ENCODE results near the gene SKA3.
A peak's percentile ranks its signal among the peaks of the same experiment; 100 is the strongest.
"Not testable (repeated sequence)": the region's sequence is repeated elsewhere in the genome, so short reads cannot be mapped to it uniquely, and the experiment has no call there.

Gene SKA3

DNA sequence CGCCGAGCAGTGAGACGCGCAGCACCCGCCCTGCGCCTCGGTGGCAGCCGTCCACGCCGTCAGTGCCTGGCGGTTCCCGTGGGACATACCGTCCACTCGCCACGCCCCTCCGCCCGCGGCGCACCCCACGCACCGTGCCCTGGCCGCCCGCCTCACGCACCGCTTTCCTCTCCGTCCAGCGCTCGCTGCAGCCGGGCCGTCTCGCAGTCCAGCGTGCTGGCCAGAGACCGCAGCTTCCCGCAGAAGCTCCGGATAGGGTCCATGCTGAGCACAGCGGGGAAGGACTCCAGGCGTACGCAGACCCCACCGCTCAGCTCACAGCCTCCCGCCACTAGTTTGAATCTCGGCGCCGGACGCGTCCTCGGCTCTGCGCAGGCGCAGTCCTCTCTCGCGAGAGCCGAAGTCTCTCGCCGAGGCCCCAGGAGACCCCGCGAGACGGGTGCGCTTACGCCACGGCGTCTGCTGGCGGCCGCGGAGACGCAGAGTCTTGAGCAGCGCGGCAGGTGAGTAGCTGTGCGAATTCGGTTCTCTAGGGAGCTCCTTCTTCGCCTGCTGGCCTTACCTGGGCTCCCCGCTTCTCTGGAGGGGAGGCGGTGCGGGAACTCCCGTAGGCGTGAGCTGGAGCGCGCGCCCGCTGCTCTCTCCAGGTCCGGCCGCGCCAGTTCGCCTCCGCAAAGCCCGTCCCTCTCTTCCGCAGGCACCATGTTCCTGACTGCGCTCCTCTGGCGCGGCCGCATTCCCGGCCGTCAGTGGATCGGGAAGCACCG, at the start of gene SKA3, which contains the start of gene MRPL57:
SKA3 (minus strand) TSS at position 338 of the 767 bp plus-strand sequence; CDS start at position 263, 75 bp downstream.
MRPL57 (plus strand) TSS at position 444 of the 767 bp plus-strand sequence; CDS start at position 703, 259 bp downstream.
- DNase-seq (ENCODE audit: low read depth), result peak; percentile 90

DNA sequence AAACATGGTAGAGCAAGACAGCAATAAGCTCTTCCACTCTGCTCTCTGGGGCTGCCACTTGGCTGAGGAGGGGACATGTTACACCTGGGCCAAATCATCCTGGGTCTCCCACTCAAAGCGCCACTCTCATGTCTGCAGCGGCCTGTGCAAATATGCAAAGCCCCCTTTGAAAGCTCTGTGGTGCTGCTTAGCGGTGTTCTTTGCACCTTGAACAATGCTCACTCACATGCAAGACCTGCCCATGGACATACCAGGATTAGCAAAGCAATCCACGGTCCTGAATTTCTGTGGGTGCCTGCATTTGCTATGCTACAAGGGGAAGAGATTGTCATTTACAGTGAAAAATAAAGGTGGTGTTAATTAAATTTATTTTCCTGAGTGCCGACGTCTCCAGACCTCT, 48.7 kb upstream of the SKA3 start:
- DNase-seq (ENCODE audit: low read depth), result no peak

DNA sequence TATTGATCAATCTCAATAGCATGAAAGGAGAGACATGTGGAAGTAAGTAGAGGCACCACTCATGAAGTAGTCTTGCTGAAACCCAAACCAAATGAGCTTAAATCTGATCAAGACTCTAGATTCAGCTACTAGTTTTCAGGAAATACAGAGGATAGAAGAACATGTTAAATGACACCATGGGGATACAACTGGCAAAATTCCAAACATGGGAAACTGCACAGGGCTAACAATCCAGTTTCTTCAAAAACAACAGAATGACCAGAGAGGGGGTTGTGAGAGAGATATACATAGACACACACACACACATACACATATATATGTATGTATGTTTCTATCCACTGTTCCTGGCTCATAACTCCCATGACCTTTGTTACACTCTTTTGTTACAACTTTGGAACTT, 44.9 kb upstream of the SKA3 start:
- DNase-seq (ENCODE audit: low read depth), result no peak

DNA sequence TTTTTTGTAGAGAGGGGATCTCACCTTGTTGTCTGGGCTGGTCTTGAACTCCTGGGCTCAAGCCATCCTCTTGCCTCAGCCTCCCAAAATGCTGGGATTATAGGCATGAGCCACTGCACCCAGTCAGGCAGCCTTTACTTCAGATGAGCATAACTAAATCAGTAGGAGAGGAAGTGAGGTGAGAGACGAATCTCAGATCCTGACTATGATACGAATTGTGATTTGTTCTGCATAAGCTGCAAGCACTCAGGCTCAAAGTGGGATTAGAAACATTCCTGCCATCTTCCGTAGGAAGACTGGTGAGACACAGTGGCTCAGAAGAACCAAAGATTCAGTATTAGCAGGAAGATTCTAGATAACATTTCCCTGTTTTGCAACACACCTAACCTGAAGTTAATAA, 43.4 kb upstream of the SKA3 start:
- not testable (repeated sequence) for DNase-seq (ENCODE audit: low read depth)

DNA sequence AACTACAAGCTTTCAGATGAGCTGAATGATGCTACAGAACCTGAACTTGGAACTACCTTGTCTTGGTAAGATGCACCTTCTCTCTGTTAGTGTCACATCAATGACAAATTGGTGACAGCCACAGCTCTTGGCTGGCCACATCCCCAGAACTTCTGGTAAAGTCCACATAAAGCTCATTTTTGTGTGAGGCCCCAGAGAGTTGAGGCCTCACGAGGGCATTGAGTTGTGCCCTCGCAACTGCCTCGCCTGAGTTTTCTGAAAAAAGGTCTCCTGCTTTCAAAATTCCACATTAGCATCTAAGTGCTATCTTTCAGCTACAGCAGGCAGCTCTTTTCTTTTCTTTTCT, 42.7 kb upstream of the SKA3 start:
- DNase-seq (ENCODE audit: low read depth), result no peak

DNA sequence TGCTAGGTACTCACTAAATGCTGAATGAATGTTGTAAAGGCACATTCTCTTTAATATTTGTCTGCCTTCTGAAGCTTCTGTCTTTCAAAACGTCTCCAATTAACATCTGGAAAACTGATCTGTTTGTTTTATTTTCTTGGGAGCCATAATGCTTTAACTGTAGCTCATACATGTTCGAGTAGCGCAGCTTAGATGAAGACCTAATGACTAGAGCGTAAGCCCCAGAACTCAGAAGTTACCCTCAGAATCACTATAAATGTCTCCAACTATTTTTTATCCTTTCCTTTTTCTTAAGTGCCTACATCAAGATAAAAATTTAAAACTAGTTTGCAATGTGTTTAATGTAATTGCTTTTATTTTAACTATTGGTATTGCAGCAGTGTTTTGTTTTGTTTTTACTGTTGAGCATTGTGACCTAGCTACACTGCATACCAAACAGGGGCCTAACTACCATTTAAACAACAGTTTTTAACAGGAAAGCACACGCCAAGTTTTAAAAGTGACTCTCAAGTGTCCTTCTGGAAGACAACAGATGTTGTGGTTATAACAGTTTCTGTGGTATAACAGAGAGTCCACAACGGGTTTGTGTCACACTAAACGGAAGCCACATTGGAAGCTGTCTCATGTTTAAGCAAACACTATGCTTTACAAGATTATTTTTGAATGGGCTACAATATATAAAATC, 42.1 kb upstream of the SKA3 start:
- no peak for DNase-seq (ENCODE audit: low read depth)

DNA sequence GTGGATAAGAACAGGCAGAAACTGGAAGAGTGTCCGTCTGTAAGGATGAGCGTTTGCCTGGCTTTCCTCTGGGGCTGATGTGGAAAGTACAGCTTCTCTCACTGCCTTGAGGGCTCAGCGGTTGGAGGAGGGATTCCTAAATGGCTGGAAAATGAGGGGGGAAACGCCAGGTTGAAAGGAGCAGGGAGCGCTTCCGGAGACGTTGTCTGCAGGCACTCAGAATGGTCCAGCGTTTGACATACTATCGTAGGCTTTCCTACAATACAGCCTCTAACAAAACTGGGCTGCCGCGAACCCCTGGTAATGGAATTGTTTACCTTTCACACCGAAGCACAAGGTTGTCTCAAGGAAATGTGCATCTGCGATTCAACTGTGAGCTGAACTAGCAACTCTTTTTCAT, 40.0 kb upstream of the SKA3 start:
- DNase-seq (ENCODE audit: low read depth), result no peak

DNA sequence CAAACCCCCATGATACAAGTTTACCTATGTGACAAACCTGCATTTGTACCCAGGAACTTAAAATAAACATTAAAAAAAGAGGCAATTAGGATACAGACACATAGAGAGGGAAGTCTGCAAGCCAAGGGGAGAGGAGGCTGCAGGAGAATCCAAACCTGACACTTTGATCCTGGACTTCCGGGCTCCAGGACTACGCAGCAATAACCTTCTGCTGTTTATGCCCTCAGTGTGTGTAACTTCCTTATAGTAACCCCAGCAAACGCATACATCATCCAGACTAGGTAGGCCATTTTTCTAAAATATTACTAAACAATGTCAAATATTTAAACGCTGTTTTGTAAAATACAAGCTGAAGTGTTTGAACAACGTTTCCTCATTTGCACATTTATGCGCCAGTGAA, 39.1 kb upstream of the SKA3 start:
- not testable (repeated sequence) for DNase-seq (ENCODE audit: low read depth)

DNA sequence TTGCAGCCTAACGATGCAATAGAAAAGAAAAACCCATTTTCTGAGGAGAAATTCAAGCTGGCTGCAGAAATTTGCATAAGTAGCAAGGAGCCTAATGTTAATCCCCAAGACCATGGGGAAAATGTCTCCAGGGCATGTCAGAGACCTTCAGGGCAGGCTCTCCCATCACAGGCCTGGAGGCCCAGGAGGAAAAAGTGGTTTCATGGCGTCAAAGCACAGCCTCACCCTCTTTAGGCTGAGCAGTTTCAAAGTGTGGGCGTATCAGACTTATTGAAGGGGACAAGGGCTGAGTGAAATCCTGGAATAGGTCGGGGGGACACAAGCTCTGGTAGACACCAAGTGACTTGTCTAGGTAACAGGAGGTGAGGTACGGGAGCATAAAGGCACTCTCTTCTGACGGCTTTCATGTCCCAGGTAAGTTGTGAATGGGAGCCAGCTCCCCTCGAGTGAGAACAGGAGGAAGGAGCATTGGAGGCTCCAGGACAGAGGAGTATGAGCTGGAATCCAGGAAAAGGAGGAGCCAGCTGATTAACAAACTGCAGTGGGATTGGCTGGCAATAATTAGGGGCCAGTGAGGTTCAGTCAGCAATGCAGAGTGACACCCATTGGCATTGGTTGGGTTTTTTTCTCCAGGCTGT, 35.9 kb upstream of the SKA3 start:
- no peak for DNase-seq (ENCODE audit: low read depth)

DNA sequence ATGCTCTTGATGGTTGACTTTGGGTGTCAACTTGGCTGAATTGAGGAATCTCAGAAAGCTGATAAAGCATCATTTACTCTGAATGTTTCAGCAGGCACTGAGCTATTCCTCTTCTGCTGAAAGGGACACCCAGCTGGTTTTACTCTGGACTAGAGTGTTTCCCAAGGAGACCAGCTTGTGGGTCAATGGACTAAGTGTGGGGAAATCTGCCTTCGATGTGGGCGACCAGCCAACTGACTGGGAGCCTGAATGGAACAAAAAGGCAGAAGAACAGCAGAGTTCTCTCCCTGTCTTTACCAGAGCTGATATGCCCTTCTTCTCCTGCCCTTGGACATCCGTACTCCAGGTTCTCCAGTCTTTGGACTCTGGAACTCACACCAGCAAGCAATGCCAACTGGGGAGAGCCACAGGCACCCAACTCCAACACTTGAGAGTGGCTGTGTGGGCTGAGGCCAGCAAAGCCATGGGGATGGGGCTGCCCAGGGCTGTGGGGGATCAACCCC, 32.4 kb upstream of the SKA3 start:
- no peak for DNase-seq (ENCODE audit: low read depth)

DNA sequence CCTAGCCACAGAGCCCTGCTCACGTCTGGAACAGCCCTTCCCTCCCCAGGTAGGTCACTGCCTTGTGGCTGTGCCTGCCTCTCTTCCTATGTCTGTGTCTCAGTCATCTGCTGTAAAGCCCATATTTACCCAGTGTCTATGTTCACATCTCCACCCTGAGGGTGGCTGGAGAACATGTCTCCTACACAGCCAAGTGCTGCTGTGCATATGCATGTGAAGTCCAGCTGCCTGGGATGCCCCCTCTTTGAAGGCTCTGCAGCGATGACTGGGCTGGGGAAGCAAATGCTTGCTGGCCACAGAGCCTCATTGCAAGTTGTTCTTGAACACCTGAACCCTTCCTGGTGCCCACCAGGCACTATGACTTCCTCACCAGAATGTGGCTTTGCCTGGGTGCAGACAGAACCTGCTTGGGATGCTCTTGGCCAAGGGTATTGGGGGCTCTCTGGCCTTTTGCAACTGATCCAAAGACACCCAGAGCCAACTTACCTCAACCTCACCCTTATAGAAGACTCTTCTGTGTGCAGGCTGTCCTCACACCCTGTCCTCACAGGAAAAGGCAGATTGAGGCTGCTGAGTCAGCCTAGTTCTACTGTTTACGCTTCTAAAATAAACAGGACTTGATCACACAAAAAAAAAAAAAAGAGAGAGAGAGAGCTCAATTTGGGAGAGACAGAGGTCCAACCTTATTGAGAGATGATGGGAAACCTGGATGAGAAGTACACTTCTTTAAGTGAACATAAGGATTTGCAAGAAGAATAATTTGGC, 26.6 kb upstream of the SKA3 start:
- no peak for DNase-seq (ENCODE audit: low read depth)

DNA sequence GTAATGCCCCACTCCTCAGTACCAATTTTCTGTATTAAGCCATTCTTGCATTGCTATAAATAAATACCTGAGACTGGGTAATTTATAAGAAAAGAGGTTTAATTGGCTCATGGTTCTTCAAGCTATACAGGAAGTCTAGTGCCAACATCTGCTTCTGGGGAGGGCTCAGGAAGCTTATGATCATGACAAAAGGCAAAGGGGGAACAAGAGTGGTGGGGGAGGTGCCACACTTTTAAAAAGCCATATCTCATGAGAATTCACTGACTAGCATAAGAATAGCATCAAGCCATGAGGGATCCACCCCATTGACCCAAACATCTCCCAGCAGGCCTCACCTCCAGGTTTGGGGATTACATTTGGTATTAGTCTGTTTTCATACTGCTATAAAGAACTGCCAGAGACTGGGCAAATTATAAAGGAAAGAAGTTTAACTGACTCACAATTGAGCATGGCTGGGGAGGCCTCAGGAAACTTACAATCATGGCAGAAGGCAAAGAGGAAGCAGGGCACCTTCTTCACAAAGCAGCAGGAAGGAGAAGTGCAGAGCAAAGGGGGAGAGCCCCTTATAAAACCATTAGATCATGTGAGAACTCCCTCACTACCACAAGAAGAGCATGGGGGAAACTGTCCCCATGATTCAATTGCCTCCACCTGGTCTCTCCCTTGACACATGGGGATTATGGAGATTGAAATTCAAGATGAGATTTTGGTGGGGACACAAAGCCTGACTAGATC, 25.3 kb upstream of the SKA3 start:
- not testable (repeated sequence) for DNase-seq (ENCODE audit: low read depth)

DNA sequence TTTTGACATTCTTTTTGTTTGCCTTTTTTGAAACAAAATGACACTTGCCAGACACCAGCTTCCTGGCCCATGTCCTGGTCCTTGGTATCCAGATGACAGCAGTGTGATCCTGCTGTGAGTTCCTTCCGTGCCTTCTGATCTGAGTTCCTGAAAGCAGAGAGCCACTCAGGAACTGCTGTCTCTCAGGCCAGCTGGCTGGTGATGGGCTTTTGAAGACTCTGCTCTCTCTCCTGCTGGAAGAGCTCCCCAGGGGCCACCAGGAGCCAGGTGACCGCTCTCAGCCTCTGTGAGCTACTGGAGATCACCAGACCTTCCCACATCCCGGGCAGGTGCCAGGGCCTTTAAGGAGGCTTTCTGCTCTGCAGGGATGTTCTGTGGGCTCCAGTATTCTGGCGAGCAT, 22.0 kb upstream of the SKA3 start:
- not testable (repeated sequence) for DNase-seq (ENCODE audit: low read depth)

DNA sequence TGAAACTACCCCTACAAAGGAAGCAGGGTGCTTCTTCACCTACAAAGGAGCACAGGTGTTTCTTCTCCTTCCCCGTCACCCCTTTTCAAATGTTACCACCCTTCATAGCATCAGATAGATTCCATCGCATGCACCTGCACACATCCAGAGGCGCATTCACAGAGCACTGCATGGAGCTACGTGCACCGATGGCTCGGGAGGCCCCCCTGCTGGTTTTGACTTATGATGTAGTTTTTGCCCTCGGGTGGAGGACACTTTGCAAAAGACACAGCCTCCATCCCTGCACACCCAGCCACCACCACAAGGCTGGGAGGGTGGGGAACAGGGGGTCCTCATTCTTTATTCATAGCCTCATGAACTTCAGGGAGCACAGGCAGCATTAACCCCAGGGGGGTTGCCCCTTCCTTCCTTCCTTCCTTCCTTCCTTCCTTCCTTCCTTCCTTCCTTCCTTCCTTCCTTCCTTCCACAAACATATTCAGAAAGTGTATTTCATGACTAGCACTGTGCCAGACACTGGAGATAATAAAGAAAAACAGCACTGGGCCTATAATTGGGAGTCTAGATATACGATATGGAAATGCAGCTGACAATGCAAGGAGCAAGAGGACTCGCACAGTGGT, 21.4 kb upstream of the SKA3 start:
- DNase-seq (ENCODE audit: low read depth), result not testable (repeated sequence)

DNA sequence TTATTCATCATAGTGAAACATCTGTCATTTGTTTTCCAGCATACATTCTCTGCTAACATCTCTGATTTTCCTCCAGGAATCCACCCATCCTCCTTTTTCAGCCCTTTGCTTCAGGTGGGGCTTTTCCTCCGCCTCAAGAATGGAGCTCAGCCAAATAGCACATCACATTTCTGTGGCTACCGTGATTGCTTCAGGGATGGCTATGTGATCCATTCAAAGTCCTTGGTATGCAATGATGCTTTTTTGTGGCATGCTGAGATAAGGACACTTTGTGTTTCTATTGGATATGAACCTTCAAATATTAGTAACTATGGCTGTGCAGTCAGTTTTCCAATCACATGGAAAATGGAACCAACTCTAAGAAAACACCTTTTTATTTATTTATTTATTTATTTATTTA, 18.4 kb upstream of the SKA3 start:
- not testable (repeated sequence) for DNase-seq (ENCODE audit: low read depth)

DNA sequence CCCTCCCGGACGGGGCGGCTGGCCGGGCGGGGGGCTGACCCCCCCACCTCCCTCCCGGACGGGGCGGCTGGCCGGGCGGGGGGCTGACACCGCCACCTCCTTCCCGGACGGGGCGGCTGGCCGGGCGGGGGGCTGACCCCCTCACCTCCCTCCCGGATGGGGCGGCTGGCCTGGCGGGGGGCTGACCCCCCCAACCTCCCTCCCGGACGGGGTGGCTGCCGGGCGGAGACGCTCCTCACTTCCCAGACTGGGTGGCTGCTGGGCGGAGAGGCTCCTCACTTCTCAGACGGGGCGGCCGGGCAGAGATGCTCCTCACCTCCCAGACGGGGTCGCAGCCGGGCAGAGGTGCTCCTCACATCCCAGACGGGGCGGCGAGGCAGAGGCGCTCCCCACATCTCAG, 10.1 kb upstream of the SKA3 start:
- not testable (repeated sequence) for DNase-seq (ENCODE audit: low read depth)

DNA sequence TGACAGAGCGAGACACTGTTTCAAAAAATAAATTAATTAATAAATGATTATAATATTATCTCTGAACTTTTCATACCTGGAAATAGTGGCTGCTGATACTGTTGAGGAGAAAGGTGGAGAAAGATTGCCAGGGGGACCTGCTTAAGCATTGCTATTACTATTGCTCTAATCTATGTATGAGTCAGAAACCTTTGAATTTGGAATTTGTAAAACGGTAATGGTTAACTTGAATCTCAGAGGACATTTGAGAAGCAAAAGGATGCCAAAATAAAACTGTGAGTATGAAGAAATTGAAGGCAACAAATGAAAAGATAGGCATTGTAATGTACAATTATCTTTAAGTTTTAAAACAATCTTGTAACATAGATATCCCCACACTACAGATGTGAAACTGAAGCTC, 5.3 kb upstream of the SKA3 start:
- no peak for DNase-seq (ENCODE audit: low read depth)

DNA sequence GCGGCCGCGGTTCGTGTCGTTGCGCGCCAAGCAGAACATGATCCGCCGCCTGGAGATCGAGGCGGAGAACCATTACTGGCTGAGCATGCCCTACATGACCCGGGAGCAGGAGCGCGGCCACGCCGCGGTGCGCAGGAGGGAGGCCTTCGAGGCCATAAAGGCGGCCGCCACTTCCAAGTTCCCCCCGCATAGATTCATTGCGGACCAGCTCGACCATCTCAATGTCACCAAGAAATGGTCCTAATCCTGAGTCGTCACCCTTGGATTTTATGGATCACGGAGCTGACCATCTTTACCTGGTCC, 581 bp upstream of the SKA3 start:
- DNase-seq (ENCODE audit: low read depth), result no peak

DNA sequence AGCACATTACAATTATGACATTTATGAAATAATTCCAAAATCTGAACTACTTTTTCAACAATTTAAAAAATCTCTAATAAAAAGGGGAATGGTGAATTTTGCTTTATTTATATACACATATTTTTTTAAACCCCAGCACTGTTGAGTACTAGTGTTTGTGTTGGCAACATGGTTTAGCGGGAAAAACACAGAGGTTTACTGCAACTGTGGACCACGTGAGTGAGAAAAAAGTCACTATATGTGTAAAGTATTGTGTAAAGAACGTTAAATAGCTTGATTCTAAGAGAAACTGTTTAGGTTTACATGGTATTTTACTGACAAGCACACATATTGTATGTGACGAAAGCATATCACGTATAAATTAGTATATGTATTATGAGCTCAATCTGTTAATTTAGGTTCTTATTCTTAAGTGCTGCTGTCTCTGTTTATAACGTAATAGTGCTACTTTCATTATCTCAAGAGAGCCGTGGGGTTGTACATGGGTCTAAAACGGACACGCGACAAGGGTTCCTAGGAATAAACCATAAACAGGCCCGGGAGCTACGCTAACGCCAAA, 617 bp downstream of the SKA3 start:
- DNase-seq (ENCODE audit: low read depth), result no peak

DNA sequence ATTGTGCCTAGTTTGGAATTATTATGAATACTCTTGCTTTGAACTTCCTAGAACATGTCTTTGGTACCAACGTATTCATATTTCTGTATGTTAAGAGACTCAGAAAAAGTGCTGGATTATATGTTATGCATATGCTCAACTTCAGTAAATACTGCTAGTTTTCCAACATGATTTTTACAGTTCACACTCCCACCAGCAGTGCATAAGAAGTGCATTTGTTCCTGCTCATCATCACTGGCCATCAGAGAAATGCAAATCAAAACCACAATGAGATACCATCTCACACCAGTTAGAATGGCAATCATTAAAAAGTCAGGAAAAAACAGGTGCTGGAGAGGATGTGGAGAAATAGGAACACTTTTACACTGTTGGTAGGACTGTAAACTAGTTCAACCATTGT, 2.6 kb downstream of the SKA3 start:
- DNase-seq (ENCODE audit: low read depth), result not testable (repeated sequence)

DNA sequence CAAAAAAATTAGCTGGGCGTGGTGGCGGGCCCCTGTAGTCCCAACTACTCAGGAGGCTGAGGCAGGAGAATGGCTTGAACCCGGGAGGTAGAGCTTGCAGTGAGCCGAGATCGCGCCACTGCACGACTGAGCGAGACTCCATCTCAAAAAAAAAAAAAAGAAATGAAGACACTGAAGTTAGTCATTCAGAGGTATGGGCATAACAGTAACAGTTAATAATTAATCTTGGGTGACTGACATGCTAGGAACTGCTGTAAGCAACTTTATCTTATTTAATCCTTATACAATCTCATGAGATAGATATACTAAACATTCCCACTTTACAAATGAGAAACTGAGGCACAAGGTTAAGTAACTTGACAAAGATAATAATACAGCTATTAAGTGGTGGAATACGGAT, 4.9 kb downstream of the SKA3 start:
- DNase-seq (ENCODE audit: low read depth), result no peak

All from stimulated activated CD8-positive, alpha-beta memory T cell treated with anti-CD3 and anti-CD28 coated beads, Interleukin-15, amount 100 ng/mL, for 1 hour (primary cell).